GM18498 (cell line): ENCODE results near the gene DHX34.
"Not testable (repeated sequence)": the region's sequence is repeated elsewhere in the genome, so short reads cannot be mapped to it uniquely, and the experiment has no call there.

Experiments
- ATAC-seq: cut with Tn5 transposase; IDR thresholded peaks from one replicate; pipeline ENCODE4 v1.9.1; 2021; ENCODE audit warnings: mild to moderate bottlenecking, moderate library complexity; ENCODE audit not compliant: unreplicated experiment

Gene DHX34

DNA sequence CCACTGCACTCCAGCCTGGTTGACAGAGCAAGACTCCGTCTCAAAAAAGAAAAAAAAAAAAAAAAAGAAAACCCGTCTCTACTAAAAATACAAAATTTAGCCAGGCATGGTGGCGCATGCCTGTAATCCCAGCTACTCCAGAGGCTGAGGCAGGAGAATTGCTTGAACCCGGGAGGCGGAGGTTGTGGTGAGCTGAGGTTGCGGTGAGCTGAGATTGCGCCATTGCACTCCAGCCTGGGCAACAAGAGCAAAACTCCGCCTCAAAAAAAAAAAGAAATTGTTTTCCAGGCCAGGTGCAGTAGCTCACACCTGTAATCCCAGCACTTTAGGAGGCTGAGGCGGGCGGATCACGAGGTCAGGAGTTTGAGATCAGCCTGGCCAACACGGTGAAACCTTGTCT lies 37.5 kb downstream of the DHX34 start:
- not testable (repeated sequence) for ATAC-seq

DNA sequence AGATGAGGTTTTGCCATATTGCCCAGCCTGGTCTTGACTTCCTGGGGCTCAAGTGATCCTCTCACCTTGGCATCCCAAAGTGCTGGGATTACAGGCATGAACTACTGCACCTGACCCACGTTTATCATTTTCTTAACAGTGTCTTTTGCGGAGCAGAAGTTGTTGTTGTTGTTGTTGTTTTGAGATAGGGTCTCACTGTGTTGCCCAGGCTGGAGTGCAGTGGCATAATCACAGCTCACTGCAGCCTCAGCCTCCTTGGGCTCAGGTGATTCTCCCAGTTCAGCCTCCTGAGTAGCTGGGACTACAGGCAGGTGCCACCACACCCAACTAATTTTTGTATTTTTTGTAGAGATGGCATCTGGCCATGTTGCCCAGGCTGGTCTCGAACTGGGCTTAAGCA lies 38.5 kb downstream of the DHX34 start:
- not testable (repeated sequence) for ATAC-seq

DNA sequence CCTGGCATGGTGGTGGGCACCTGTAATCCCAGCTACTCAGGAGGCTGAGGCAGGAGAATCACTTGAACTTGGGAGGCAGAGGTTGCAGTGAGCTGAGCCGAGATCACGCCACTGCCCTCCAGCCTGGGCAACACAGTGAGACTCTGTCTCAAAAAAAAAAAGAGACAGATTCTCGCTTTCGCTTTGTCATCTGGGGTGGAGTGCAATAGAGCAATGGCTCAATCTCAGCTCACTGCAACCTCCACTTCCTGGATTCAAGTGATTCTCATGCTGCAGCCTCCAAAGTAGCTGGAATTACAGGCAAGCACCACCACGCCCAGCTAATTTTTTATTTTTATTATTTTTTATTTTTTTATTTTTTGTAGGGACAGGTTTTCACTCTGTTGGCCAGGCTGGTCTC lies 39.6 kb downstream of the DHX34 start:
- not testable (repeated sequence) for ATAC-seq

DNA sequence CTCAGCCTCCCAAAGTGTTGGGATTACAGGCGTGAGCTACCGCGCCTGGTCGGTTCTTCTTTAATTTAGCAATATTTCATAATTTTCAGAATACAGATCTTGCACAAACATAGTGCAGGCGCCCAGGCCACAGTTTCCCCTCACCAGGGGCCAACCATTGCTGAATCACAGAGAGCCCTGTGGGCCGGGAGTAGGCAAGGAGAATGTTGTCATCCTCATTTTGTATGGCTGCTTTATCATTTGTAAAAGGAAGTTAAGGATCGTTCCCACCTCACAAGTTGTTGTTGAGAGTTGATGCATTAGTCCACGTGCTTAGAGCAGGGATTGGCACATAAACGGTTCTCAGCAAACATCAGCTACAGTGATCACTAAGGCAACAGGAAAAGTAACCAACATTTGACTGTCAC lies 40.0 kb downstream of the DHX34 start:
- no peak for ATAC-seq

DNA sequence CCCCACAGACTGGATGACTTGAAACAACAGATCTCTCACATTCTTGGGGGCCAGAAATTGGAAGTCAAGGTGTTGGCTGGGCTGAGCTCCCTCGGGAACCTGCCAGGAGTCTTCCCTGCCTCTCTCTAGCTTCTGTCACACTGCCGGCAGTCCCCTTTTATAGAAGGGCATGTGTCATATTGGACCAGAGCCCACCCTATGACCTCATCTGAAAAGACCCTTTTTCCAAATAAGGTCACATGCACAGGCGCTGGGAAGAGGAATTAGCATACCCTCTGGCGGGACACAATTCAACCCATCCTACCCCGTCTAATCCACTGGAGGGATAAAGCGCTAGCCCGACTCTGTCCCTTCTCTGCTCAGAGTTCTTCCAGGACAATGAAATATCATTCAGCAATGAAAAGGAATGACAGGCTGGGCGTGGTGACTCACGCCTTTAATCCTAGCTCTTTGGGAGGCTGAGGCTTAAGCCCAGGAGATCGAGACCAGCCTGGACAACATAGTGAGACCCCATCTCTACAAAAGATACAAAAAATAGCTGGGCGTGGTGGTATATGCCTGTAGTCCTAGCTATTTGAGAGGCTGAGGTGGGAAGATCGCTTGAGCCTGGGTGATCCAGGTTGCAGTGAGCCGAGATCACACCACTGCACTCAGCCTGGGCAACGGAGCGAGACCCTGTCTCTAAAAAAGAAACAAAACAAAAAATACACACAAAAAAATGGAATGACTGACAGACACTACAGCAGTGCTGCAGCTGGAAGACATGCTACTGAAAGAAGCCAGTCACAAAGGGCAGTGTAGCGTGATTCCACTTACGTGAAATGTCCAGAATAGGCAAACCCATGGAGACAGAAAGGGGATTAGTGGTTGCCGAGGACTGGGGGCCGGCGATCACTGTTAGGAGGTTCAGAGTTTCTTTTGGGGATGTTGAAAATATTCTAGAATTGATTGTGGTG lies 41.7 kb downstream of the DHX34 start:
- ATAC-seq = no peak

DNA sequence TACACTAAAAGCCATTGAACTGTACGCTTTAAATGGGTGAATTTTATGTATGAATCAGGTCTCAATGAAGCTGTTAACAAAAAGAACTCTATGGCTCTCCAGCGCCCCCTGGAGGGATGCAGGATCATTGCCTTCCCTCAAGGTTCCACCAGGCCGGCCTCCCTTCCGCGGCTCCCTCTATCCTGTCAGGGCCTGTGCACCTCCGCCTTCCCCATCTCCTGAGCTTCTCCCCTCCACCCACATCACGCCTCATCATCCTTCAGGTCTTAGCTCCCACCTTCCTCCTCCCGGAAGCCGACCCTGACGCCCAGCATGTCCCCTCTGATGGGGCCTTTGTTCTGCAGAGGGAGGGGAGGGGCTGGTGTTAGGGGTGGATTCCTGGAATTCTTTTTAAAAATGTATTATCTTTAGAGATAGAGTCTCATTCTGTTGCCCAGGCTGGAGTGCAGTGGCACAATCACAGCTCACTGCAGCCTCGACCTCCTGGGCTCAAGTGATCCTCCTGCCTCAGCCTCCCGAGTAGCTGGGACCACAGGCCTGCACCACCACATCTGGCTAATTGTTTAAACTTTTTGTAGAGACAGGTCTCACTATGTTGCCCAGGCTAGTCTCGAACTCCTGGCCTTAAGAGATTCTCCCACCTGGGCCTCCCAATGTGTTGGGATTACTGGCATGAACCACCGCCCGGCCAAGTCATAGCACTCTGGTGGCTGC lies 42.6 kb downstream of the DHX34 start:
- no peak for ATAC-seq

DNA sequence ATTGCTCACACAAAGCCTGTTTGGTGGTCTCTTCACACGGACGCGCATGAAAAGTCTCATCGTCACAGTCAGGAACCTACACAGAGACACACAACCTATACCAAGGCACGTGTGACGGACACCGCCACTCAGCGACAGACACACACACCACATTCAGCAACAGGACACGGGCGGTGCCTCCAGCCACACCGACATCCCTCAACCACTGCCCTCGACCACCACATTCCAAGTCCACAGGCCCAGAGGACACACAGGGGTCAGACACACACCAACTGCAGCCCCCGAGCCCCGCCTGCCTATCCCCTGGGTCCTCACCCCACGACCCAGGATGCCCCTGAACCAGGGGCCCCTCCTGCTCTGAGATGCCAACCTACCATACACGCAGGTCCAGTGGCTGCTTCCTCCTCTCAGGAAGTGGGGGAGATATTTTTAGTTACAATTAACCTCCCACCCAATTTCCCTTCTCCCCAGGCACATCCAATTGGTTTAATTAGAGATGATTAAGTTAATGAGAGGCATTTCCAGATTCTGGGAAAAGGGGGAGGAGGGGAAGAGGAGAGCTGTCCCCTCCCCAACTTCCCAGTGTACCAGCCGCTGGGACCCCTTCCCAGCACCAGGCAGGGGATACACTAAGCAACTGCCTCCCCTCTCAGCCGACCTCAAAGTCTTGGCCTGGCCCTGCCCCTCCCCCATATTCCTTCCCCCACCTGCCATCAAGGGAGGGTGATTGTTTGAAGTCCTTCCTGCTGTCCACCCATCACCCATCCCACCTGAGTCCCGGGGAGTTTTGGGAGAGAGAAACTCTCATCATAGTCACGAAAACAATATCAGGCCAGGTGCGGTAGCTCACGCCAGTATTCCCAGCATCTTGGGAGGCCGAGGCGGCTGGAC lies 49.8 kb downstream of the DHX34 start:
- ATAC-seq = no peak

DNA sequence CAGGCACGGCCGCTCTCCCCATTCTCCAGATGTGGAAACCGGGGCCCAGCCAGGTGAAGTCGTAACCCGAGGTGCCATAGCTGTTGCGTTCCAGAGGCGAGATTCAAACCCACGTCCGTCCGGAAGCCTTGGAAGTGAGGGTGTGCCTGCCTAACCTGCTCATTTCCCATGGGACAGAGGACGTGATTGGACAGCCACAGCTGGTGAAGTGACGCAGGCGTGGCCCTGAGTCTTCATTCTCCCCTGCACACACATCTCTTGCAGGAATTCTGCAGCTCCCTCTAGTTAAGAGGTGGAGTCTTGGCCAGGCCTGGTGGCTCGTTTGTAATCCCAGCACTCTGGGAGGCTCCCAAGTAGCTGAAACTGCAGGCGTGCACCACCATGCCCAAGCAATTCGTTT lies 53.4 kb downstream of the DHX34 start:
- no peak for ATAC-seq

DNA sequence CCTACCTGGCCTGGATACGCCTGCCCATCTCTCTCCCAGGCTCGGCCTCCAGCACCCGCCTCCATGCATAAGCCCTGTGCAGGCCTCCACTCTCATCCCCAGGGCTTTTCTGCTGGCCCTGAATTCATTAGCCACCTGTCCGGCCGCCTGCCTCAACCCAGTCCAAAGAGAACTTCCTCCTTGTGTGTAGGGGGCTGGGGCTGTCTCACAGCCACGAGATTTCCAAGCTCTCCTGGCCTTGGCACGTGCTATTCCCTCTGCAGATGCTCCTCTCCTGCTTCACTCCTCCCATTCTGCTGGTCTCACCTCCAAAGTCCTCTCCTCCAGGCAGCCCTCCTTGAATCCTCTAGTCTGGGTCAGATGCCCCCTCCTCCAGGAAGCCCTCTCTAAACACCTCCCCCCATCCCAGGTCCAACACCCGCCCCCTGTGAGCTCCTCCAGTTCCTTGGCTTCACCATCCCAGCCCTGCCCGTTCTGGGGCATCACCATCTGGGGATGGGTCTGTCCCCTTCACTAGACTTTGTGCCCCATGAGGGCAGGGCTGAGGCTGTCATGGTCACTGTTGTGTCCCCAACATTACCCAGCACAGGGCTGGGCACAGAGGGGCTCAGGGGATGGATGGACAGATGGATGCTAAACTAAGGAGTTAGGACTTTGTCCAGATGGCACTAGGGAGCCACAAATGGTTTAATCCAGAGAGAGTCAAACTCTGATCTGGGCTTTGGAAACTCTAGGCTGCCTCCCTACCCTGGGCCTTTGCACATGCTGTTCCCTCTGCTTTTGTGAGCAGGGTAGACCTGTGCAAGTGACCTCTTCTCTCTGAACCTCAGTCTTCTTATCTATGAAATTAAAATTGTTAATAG lies 55.5 kb downstream of the DHX34 start:
- no peak for ATAC-seq

DNA sequence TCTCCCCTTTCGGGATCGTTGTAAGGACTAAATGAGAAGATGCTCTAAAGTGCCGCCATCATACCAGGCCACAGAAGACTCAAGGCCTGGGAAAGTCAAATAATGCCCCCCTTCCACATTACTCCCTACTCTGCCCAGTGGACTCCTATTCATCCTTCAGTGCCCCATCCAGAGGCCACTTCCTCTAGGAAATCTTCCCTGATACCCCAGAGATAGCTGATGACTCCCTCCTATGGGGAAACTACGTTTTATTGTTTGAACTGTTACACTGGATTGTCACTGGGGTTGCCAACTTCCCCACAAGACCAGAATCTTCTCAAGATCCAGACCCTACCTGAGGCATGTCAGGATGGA lies 56.1 kb downstream of the DHX34 start:
- no peak for ATAC-seq

DNA sequence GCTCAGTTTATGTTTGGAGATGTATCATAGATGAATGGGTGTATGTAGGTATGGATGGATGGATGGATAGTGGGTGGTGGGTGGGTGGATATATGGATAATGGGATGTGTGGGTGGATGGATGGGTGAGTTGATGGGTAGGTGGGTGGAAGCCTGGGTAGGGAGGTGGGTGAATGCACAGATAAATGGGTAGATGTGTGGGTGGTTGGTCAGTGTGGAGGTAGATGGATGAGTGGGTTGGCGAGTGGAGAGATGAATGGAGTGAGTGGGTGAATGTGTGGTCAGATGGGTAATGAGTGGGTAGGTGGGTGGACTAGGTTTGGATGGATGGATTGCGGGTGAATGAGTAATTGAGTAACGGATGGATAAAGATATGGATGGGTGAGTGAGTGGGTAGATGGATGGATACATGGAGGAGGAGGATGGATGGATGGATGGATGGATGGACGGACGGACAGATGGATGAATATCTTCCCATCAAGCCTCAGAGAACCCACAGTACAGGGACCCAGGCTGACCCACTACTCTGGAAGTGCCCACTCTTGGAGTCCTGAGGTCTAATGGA lies 56.8 kb downstream of the DHX34 start:
- ATAC-seq = no peak

DNA sequence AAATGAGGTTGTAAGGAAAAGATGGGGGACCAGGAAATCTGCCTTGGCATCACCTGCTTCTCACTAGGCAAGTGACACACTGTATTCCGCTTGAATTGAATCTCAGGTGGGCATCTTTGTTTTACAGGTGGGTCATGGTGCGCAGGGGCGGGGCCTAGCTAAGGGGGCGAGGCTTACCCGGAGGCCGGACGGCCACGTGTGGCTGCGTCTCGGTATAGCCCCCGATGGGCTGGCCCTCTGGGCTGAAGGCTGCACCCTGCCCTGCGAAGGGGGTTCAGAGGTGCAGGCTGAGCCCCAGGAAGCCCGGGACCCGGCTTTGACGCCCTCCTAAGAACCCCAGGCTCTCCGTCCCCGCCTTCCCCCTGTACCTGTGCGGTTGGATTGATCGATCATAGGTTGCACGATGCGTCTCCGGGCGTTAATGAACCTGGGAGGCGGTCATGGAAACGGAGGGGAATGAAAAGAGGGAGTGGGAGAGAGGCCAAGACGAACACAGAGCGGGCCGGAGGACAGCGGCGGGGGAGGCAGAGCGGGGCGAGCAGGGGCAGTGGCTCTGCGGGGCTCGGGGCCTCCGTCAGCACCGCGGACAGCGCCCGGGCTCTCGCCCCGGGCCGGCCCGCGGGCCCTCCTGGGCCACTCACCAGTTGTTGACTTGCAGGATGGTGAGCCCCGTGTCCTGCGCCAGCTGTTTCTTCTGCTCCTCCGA lies 57.7 kb downstream of the DHX34 start:
- no peak for ATAC-seq

DNA sequence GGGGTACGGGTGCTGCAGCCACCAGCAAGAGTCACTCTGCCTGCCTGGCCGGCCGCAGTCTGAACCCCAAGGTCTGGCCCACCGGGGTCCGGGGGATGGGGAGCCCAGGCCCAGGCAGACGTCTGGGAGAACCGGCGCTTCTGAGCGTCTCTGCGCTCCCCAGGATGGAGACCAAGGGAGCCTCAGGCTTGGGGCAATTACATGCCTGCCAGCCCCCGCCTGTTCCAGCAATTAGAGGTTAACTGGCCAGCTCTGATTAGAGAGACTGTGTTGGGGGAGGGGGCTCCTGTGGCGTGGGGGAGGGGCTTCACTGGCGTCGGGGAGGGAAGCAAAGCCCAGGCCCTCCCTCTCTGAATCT lies 58.3 kb downstream of the DHX34 start:
- no peak for ATAC-seq

DNA sequence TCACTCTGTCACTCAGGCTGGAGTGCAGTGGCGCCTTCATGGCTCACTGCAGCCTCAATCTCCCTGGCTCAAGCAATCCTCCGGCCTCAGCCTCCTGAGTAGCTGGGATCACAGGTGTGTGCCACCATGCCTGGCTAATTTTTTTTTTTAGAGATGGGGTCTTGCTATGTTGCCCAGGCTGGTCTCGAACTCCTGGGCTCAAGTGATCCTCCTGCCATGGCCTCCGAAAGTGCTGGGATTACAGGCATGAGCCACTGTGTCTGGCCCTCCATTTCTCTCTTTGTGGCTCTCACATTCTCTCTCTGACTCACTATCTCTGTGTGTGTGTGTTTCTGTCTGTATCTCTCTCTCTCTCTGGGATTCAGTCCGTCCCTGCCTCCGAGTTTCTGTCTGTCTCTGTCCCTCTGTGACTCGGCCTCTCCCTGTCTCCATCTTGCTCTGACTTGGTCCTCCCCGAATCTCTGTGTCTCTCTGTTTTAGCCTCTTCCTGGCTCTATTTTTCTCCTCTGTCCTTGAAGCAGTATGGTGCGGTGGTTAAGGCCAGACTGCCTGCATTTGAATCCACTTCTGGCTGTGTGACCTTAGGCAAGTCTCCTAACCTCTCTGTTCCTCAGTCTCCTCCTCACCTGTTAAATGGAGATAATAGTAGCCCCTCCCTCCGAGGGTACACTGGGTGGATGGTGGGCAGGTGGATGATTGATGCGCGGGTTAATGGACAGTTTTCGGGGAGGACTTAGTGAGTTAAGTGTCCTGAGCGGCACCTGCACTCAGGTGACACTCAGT lies 59.2 kb downstream of the DHX34 start:
- ATAC-seq = no peak

DNA sequence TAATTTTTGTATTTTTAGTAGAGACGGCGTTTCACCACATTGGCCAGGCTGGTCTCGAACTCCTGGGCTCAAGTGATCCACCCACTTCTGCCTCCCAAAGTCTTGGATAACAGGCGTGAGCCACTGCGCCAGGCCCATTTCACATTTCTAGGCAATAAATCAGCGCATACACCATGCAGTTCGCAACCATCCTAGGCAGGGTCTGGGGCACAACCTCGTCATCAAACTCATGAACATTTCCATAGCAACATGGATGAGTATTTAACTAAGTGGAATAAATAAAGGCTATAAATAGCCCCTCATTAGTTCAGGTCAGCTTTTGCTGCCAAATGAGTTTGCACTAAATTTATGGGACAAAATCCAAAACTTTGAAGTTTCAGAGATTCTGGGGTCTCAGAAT lies 62.0 kb downstream of the DHX34 start:
- no peak for ATAC-seq

DNA sequence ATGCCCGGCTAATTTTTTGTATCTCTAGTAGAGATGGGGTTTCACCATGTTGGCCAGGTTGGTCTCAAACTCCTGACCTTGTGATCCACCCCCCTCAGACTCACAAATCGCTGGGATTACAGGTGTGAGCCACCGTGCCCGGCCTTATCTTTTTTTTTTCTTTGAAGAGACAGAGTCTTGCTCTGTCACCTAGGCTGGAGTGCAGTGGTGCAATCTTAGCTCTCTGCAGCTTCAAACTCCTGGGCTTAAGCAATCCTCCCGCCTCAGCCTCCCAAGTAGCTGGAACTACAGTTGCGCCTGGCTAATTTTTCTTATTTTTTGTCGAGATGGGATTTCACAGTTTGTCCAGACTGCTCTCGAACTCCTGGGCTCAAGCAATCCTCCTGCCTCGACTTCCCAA lies 62.6 kb downstream of the DHX34 start:
- not testable (repeated sequence) for ATAC-seq

DNA sequence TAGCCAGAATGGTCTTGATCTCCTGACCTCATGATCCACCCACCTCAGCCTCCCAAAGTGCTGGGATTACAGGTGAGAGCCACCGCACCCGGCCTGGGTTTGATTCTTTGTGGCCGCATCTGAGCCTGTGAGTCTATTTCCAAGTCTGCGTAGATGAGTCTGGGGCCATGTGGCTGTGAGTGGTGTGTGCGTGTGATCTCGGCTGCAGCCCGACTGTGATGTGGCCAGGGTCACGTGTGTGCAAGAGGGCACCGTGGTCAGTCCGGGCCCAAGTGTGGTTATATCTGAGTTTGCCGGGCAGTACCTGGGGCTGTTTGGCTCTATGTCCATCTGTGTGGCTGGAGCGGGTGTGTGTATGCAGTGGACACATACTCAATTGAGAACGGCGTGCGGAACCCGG lies 64.8 kb downstream of the DHX34 start:
- ATAC-seq = no peak

DNA sequence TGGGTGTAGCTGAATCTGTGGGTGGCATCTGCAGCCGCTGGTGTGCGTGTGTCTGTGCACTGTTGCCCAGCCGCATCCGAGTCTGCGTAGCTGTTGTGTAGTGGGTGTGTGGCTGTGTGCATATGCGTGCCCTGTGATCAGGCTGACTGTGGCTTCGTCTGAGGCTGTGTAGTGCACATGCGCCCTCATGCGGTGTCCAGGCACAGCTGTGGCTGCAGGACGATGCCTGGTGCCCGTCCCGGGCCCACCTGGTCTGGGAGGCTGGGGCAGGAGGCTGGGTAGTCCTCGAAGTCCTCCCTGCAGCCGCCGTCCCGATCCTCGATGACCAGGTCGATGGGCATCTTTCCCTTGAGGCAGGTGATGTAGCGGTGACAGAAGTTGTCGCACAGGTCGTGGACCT lies 65.4 kb downstream of the DHX34 start:
- no peak for ATAC-seq
